HepG2 (cell line): ENCODE measurements around the gene FLRT2. TPM values are rescaled to one million over a fixed set of nuclear protein-coding genes. Genes with fewer than 3 reads are reported as not detected.

Experiments
- ATAC-seq: fragments of 200-7000 bp; cut with Tn5 transposase; 3 replicates; pipeline ENCODE4 v1.9.1; 2020; ENCODE audit warnings: mild to moderate bottlenecking, moderate library complexity
- BruUV-seq: library from RNA; stranded (reverse); fragments of 400-500 nt; replicated peaks from 2 replicates; lab custom pipeline; 2021; lab: Mats Ljungman, UMichigan
- CTCF ChIA-PET: fragments of 300-600 bp; formaldehyde crosslinking; extraction: SDS; loops from one replicate; lab custom pipeline; 2021; ENCODE audit warnings: low total read pairs, inconsistent platforms, low intra/inter-chr PET ratio; lab: Yijun Ruan, JAX
- POLR2A ChIA-PET: fragments of 350-600 bp; sonication (Branson Sonifier 250); formaldehyde crosslinking; loops from one replicate; lab custom pipeline; 2020; ENCODE audit warnings: antibody characterized with exemption, inconsistent platforms; lab: Yijun Ruan, JAX
- DNase-seq: peaks from one replicate; pipeline ENCODE4 v3.0.0-alpha.2; 2015; ENCODE audit warnings: low spot score
- FAIRE-seq: peaks from 3 replicates; lab custom pipeline; 2011; peaks lifted over from hg19 to GRCh38; lab: Jason Lieb, UNC
- H2AFZ ChIP-seq: one replicate; pipeline ENCODE4 v1.6.1; 2011; ENCODE audit warnings: low read length, inconsistent platforms
- H3K27ac ChIP-seq: fragments of 300-600 bp; 3 replicates; pipeline ENCODE4 v1.8.0; 2011; ENCODE audit warnings: mixed run types, mild to moderate bottlenecking, mixed read lengths, low read length, inconsistent platforms; ENCODE audit not compliant: insufficient read depth; ENCODE audit errors: extremely low read length
- H3K27me3 ChIP-seq, 2 experiments: fragments of 200-600 bp in 1 of 2; 2 replicates in 1 of 2; 3 replicates in 1 of 2; pipeline versions ENCODE4 v1.6.0 to v1.8.0; 2011; ENCODE audit warnings: low read length in 2 of 2, mild to moderate bottlenecking in 2 of 2, moderate library complexity in 2 of 2, inconsistent platforms in 1 of 2; ENCODE audit not compliant: insufficient read depth in 2 of 2, control insufficient read depth in 1 of 2
- H3K36me3 ChIP-seq, 2 experiments: fragments of 200-600 bp in 1 of 2; replicated peaks in 1 of 2; 2 replicates in 1 of 2; 3 replicates in 1 of 2; pipeline versions ENCODE4 v1.5.1 to v1.8.0; 2011; ENCODE audit warnings: low read length in 2 of 2, inconsistent platforms in 1 of 2; ENCODE audit not compliant: insufficient read depth in 2 of 2, control insufficient read depth in 1 of 2
- H3K4me1 ChIP-seq: 2 replicates; pipeline ENCODE4 v1.5.1; 2012; ENCODE audit warnings: low read length, inconsistent platforms; ENCODE audit not compliant: insufficient read depth
- H3K4me2 ChIP-seq: 2 replicates; pipeline ENCODE4 v1.6.0; 2011; ENCODE audit warnings: low read depth, low read length, inconsistent platforms
- H3K4me3 ChIP-seq, 3 experiments: fragments of 200-600 bp in 1 of 3; sonication (generic), shearing (Covaris generic) in 1 of 3; replicated peaks in 1 of 3; 2 replicates each; pipeline ENCODE4 v1.5.1; 2011 to 2016; ENCODE audit warnings: low read length in 3 of 3, inconsistent platforms in 2 of 3, low read depth in 2 of 3, mild to moderate bottlenecking in 2 of 3, control low read depth in 1 of 3, mixed read lengths in 1 of 3; ENCODE audit not compliant: insufficient read depth in 1 of 3
- H3K79me2 ChIP-seq: one replicate; pipeline ENCODE4 v1.6.1; 2011; ENCODE audit warnings: low read length, inconsistent platforms; ENCODE audit not compliant: insufficient read depth
- H3K9ac ChIP-seq: 2 replicates; pipeline ENCODE4 v1.6.0; 2011; ENCODE audit warnings: mild to moderate bottlenecking, low read depth, low read length, inconsistent platforms; ENCODE audit not compliant: insufficient read depth
- H3K9me3 ChIP-seq: 2 replicates; pipeline ENCODE4 v1.5.1; 2012; ENCODE audit warnings: mild to moderate bottlenecking, low read length
- H4K20me1 ChIP-seq: 2 replicates; pipeline ENCODE4 v1.6.0; 2011; ENCODE audit warnings: inconsistent platforms, mild to moderate bottlenecking, low read length, moderate library complexity; ENCODE audit not compliant: insufficient read depth
- EEA1 ChIP-seq: sonication (generic); formaldehyde crosslinking; IDR thresholded peaks from 2 replicates; pipeline ENCODE4 v1.5.1; 2020; ENCODE audit warnings: mild to moderate bottlenecking, missing genetic modification reagents, borderline replicate concordance
- FOXM1 ChIP-seq: sonication (generic); formaldehyde crosslinking; IDR thresholded peaks from 2 replicates; pipeline ENCODE4 v1.5.0; 2020; ENCODE audit warnings: missing genetic modification reagents
- PHB2 ChIP-seq: fragments of 450-650 bp; IDR thresholded peaks from 2 replicates; pipeline ENCODE4 v1.6.1; 2018; ENCODE audit not compliant: partially characterized antibody
- RAD51 ChIP-seq: fragments of 450-650 bp; IDR thresholded peaks from 2 replicates; pipeline ENCODE4 v1.6.1; 2016; ENCODE audit warnings: borderline replicate concordance
- SRSF1 ChIP-seq: fragments of 200-400 bp; formaldehyde crosslinking; optimal IDR thresholded peaks from 2 replicates; pipeline ENCODE3; 2017; ENCODE audit warnings: mild to moderate bottlenecking, low read depth, low read length, moderate library complexity
- XRCC5 ChIP-seq: fragments of 200-400 bp; formaldehyde crosslinking; optimal IDR thresholded peaks from 2 replicates; pipeline ENCODE3; 2017; ENCODE audit warnings: mild to moderate bottlenecking, low read length
- ZC3H13 ChIP-seq: sonication (generic); formaldehyde crosslinking; IDR thresholded peaks from 2 replicates; pipeline ENCODE4 v1.8.1; 2023; ENCODE audit warnings: mild to moderate bottlenecking, missing genetic modification reagents, moderate library complexity
- ZMAT3 ChIP-seq: sonication (generic); formaldehyde crosslinking; conservative IDR thresholded peaks from 2 replicates; pipeline ENCODE4 v1.7.0; 2021; ENCODE audit warnings: missing genetic modification reagents
- ZNF224 ChIP-seq: sonication (generic); formaldehyde crosslinking; IDR thresholded peaks from 2 replicates; pipeline ENCODE4 v1.5.0; 2020; ENCODE audit warnings: mild to moderate bottlenecking, missing genetic modification reagents
- ZNF232 ChIP-seq: sonication (generic); formaldehyde crosslinking; IDR thresholded peaks from 2 replicates; pipeline ENCODE4 v1.4.0; 2020; ENCODE audit warnings: missing genetic modification reagents, borderline replicate concordance
- ZNF605 ChIP-seq: sonication (generic); formaldehyde crosslinking; IDR thresholded peaks from 2 replicates; pipeline ENCODE4 v1.8.0; 2022; ENCODE audit warnings: mild to moderate bottlenecking, missing genetic modification reagents
- ZNF672 ChIP-seq: sonication (generic); formaldehyde crosslinking; IDR thresholded peaks from 2 replicates; pipeline ENCODE4 v1.8.1; 2022; ENCODE audit warnings: missing genetic modification reagents
- whole genome bisulfite sequencing: methylation state at CpG from one replicate; pipeline ENCODE4 v1.1.6; 2017; ENCODE audit warnings: low lambda C conversion rate; 5-methylcytosine and 5-hydroxymethylcytosine counted together
- in situ Hi-C: cut with HindIII; loops from 2 replicates; pipeline ENCODE4 v1.10.0; 2017; ENCODE audit warnings: low pct_unique_long_range_greater_than_20kb; ENCODE audit not compliant: extremely low pct_ligation_motif_present
- intact Hi-C: fragments of 100-400 bp; cut with micrococcal nuclease; formaldehyde crosslinking; loops from one replicate; pipeline ENCODE4 v1.10.0; 2022; ENCODE audit not compliant: unreplicated experiment
- polyA plus RNA-seq, 8 experiments: library from polyadenylated mRNA; depleted of rRNA in 3 of 8; stranded (reverse) in 7 of 8; unstranded in 1 of 8; fragments of >200 nt; fragmentation: Illumina TruSeq in 4 of 8; extraction: Trizol in 4 of 8; gene quantifications; 2 replicates each; pipeline versions ENCODE4 v1.2.1 to v1.2.3, GENCODE V29; 2011 to 2016; ENCODE audit warnings: low read depth in 4 of 8, missing spikeins in 1 of 8, mixed read lengths in 1 of 8; ENCODE audit not compliant: insufficient read depth in 1 of 8
- total RNA-seq, 5 experiments: library from RNA; depleted of rRNA; stranded (reverse); fragments of >200 nt; fragmentation: Illumina TruSeq; extraction: Trizol; gene quantifications; 2 replicates each; pipeline ENCODE4 v1.2.3, GENCODE V29; 2016; ENCODE audit warnings: low read depth in 1 of 5
- TF ChIP-seq, protein P1 (sequence below): sonication (generic); formaldehyde crosslinking; IDR thresholded peaks from 2 replicates; pipeline ENCODE4 v1.8.1; 2022; ENCODE audit warnings: low read depth, mild to moderate bottlenecking, missing genetic modification reagents
- TF ChIP-seq, protein P2 (sequence below): sonication (generic); formaldehyde crosslinking; IDR thresholded peaks from 2 replicates; pipeline ENCODE4 v1.5.0; 2020; ENCODE audit warnings: missing genetic modification reagents

FLRT2 gene
- total and polyA plus RNA-seq, 2 of the 13 experiments (the other 11 are each of a cell fraction or from before 2014, with no cell fraction given) = not detected

DNA sequence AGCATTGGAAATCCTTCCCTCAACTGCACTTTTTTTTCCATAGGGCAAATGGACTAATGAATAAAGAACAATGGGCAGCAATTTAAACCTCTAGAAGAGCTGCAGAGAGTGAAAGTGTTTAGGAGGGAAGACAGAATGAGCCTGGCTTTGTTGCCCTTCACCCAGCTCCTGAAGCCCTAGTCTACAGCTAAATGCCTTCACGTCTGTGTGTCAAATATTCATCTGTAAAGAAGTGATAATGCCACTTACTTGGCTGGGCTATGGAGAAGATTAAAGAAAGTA lies 45.6 kb downstream of the FLRT2 start (continued):
- TF ChIP-seq, protein P1, sequence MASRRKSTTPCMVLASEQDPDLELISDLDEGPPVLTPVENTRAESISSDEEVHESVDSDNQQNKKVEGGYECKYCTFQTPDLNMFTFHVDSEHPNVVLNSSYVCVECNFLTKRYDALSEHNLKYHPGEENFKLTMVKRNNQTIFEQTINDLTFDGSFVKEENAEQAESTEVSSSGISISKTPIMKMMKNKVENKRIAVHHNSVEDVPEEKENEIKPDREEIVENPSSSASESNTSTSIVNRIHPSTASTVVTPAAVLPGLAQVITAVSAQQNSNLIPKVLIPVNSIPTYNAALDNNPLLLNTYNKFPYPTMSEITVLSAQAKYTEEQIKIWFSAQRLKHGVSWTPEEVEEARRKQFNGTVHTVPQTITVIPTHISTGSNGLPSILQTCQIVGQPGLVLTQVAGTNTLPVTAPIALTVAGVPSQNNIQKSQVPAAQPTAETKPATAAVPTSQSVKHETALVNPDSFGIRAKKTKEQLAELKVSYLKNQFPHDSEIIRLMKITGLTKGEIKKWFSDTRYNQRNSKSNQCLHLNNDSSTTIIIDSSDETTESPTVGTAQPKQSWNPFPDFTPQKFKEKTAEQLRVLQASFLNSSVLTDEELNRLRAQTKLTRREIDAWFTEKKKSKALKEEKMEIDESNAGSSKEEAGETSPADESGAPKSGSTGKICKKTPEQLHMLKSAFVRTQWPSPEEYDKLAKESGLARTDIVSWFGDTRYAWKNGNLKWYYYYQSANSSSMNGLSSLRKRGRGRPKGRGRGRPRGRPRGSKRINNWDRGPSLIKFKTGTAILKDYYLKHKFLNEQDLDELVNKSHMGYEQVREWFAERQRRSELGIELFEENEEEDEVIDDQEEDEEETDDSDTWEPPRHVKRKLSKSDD (CRISPR knock-in tag) = no peak
- TF ChIP-seq FOXM1 = no peak
- TF ChIP-seq ZNF605 = no peak
- no peak for TF ChIP-seq PHB2
- TF ChIP-seq ZC3H13 (CRISPR knock-in tag) = no peak
- no peak for TF ChIP-seq EEA1 (CRISPR knock-in tag)
- TF ChIP-seq, protein P2, sequence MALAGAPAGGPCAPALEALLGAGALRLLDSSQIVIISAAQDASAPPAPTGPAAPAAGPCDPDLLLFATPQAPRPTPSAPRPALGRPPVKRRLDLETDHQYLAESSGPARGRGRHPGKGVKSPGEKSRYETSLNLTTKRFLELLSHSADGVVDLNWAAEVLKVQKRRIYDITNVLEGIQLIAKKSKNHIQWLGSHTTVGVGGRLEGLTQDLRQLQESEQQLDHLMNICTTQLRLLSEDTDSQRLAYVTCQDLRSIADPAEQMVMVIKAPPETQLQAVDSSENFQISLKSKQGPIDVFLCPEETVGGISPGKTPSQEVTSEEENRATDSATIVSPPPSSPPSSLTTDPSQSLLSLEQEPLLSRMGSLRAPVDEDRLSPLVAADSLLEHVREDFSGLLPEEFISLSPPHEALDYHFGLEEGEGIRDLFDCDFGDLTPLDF = no peak
- TF ChIP-seq RAD51 = no peak
- TF ChIP-seq ZNF232 (CRISPR knock-in tag) = no peak
- TF ChIP-seq ZNF224 (CRISPR knock-in tag) = no peak
- no peak for TF ChIP-seq SRSF1

DNA sequence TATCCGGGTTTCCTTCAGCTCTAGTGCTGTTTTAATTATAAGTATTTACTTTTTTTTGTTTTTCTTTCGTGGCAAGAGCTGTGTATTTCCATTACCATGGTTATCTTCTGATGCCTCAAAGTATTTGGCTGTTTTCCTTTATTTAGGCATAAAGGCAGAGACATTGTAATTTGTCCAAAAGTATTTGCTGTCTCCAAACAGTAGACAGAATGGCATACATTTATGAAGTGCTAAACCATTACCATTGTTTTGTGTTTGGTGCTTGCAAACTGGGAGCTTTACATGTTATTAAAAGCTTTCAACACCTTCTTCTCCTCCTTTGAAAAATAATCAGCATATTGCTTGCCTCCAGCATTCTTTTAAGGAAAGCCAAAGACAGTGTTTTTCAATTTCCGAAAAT lies 46.3 kb downstream of the FLRT2 start:
- no peak overlapping the region for H3K9ac ChIP-seq
- ATAC-seq (no peak), FAIRE-seq (no peak), DNase-seq (no peak)
- H3K27me3 ChIP-seq = no peaks in the 10 kb centered on the region
- no peak overlapping the region for H2AFZ ChIP-seq
- H3K36me3 ChIP-seq = no peaks in the 10 kb centered on the region
- H3K4me3 ChIP-seq = no peak overlapping the region
- ChIA-PET CTCF (no interaction called here), POLR2A (no interaction called here)
- no peak overlapping the region for H3K27ac ChIP-seq
- no peak overlapping the region for H3K4me2 ChIP-seq
- in situ Hi-C loops = no loop called here
- H4K20me1 ChIP-seq = no peaks in the 10 kb centered on the region
- no peaks in the 10 kb centered on the region for H3K4me1 ChIP-seq
- no TSS peak for BruUV-seq
- WGBS = 0% methylated on average over 3 of the region's 3 CpGs
- intact Hi-C loops = no loop called here
- H3K9me3 ChIP-seq = peaks cover 8% of the 10 kb centered on the region; the same call in 1 of the 2 replicates
- TF ChIP-seq ZMAT3 = no peak
- TF ChIP-seq ZNF672 (CRISPR knock-in tag) = no peak
- TF ChIP-seq XRCC5 = no peak
- no peaks in the 10 kb centered on the region for H3K79me2 ChIP-seq
